Testis (tissue), 2 donors: ENCODE data around the gene TEKT5.

ENCODE experiments used
- CTCF ChIP-seq, 3 experiments: fragments of 450-650 bp in 2 of 3; fragments of 200-600 bp in 1 of 3; sonication (generic) in 1 of 3; IDR thresholded peaks; one replicate each; pipeline ENCODE4 v1.5.1; 2016 to 2019; ENCODE audit warnings: antibody characterized with exemption in 3 of 3, mild to moderate bottlenecking in 2 of 3, moderate library complexity in 1 of 3
- POLR2A ChIP-seq: fragments of 450-650 bp; IDR thresholded peaks from one replicate; pipeline ENCODE4 v1.6.1; 2017; ENCODE audit warnings: antibody characterized with exemption, mild to moderate bottlenecking, moderate library complexity

GRCh38 chr16:10675861-10676260 lies 18.9 kb downstream of the TEKT5 start:
- no peak for TF ChIP-seq CTCF (IDR thresholded peaks at IDR 0.05)
- no peak for TF ChIP-seq POLR2A
